HG02763 (cell line): ENCODE results near the gene TECR.
"Not testable (repeated sequence)": the region's sequence is repeated elsewhere in the genome, so short reads cannot be mapped to it uniquely, and the experiment has no call there.

Source experiments
- ATAC-seq: cut with Tn5 transposase; IDR thresholded peaks from one replicate; pipeline ENCODE4 v1.9.1; 2021; ENCODE audit warnings: mild to moderate bottlenecking, moderate library complexity; ENCODE audit not compliant: unreplicated experiment

The TECR gene

DNA sequence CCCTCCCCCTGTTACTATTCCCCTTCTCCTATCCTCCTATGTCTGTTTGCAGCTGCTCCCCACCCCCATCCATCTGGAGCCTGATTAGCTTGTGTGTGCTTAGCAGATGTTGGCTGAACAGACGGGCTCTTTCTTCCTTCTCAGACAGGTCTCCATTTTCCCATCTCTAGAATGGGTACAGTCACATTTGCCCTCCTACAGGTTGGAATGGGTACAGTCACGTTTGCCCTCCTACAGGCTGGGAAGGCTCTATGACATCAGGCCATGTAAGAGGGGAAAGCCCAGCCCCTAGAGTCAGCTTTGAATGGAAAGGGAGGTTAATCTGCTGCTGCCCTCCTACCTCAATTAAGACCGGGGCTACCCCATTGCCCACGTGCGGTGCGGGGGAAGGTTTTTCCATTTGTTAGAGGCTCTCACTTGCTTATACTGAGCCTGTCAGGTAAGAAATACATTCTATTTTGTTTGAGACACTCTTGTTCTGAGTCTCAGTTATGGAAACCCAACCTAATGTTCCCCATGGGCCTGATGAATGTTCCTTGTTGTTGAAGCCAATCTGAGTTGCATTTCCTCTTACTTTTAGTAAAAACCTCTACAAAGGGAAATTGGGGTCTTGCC lies 51.3 kb downstream of the TECR start:
- ATAC-seq: no peak

GRCh38 chr19:14582894-14583340 lies 53.5 kb downstream of the TECR start, which contains the start of gene CLEC17A:
TSS of gene CLEC17A (plus strand) at chr19:14583084. CDS start at chr19:14583161, 77 bp downstream.
- ATAC-seq: no peak

- ATAC-seq: not testable (repeated sequence)
Measured at GRCh38 chr19:14584372-14584771, 55.0 kb downstream of the TECR start.

DNA sequence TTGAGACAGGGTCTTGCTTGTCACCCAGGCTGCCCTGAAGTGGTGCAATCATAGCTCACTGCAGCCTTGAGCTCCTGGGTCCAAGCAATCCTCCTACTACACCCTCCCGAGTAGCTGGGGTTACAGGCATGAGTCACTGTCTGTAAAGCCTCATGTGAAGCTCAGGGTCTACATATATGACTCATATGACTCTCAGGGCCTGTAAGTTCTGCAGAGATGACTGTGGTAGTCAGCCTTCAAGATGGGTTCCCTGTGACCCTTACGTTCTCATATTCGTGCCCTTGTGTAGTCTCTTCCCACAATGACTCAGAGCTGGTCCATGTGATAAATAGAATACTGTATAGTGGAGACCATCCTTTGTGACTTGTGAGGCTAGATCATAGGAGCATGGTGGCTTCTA lies 55.8 kb downstream of the TECR start:
- ATAC-seq: peak; percentile 59

DNA sequence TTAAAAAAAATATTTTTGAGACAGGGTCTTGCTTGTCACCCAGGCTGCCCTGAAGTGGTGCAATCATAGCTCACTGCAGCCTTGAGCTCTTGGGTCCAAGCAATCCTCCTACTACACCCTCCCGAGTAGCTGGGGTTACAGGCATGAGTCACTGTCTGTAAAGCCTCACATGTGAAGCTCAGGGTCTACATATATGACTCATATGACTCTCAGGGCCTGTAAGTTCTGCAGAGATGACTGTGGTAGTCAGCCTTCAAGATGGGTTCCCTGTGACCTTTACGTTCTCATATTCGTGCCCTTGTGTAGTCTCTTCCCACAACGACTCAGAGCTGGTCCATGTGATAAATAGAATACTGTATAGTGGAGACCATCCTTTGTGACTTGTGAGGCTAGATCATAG lies 60.0 kb downstream of the TECR start:
- not testable (repeated sequence) for ATAC-seq

DNA sequence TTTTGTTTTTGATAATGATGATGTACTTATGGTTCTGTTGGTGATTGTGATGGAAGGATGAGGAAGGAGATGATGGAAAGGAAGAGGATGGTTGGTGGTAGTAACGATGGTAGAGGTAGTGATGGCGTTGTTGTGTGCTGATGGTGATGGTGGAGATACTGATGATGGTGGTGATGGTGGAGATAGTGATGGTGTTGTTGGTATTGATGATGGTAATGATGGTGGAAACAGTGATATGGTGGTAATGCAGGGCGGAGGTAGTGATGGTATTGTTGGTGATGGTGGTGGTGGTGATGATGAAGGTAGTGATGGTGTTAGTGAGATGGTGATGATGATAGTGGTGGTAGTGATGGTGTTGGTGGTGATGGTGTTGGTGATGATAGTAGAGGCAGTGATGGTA lies 66.2 kb downstream of the TECR start:
- no peak for ATAC-seq

GRCh38 chr19:14599548-14600147 lies 70.3 kb downstream of the TECR start:
- no peak for ATAC-seq

- ATAC-seq: peak; percentile 67
Measured at GRCh38 chr19:14603990-14604387, 74.6 kb downstream of the TECR start.

DNA sequence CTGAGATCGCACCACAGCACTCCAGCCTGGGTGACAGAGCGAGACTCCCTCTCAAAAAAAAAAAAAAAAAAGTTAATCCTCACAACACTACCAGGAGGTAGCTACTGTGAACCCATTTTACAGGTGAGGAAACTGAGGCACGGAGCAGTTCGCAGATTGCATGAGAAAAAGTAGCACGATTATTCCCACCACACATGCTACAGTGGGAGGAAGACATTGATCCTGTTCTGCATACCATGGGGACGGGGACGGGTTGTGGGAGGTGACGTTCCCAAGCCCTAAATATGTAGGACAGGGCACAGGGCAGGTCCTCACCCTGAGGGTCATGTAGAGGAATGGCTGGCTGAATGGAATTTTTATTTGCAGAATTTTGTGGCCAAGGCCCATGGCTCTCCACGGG lies 77.2 kb downstream of the TECR start:
- no peak for ATAC-seq

GRCh38 chr19:14611051-14611450 lies 81.7 kb downstream of the TECR start:
- no peak for ATAC-seq

DNA sequence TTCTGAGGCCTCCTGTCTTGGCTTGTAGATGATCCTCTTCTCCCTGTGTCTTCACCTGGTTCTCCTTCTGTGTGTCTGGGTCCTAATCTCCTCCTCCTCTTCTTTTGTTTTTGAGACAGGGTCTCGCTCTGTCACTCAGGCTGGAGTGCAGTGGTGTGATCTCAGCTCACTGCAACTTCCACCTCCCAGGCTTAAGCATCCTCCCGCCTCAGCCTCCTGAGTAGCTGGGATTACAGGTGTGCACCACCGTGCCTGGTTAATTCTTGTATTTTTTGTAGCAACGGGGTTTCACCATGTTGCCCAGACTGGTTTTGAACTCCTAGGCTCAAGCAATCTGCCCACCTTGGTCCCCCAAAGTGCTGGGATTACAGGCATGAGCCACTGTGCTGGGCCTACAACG lies 82.8 kb downstream of the TECR start:
- ATAC-seq: not testable (repeated sequence)

DNA sequence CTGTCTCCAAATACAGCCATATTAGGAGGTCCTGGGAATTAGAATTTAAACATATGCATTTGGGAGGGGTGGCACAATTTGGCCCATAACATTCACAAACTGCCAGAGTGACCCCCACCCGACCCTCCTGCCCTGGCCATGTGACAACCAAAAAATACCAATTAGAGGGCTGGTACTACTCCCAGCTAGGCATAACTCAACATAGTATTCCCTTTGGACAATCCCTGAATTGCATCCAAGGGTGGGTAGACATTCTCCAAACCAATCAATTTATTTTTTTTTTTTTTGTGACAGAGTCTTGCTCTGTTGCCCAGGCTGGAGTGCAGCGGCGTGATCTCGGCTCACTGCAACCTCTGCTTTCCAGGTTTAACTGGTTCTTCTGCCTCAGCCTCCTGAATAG lies 83.3 kb downstream of the TECR start:
- no peak for ATAC-seq

DNA sequence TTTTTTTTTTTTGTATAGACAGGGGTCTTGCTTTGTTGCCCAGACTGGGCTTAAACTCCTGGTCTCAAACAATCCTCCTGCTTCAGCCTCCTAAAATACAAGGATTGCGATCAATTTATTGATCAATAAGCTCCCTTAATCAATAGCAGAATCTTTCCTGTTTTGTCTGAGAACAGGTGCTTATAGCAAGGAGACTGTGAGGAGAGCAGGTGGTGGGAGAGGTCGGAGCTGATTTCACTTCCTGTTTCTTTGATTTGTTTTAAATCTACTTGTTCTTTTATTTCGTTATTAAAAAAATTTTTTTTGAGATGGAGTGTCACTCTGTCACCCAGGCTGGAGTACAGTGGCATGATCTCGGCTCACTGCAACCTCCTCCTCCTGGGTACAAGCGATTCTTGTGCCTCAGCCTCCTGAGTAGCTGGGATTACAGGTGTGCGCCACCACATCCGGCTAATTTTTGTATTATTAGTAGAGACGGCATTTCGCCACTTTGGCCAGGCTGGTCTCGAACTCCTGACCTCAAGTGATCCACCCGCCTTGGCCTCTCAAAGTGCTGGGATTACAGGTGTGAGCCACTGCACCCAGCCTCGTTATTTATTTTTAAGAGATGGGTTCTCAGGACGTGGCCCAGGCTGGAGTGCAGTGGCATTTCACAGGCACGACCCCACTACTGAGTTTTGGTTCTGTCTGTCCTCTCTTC lies 84.2 kb downstream of the TECR start:
- not testable (repeated sequence) for ATAC-seq

GRCh38 chr19:14614099-14614412 lies 84.7 kb downstream of the TECR start:
- no peak for ATAC-seq
